ENCODE data around the gene TARS3. TPM values are rescaled to one million over a fixed set of nuclear protein-coding genes. Genes with fewer than 3 reads are reported as not detected.

The TARS3 gene
- total RNA-seq, 1 donor from 2014 or later: 21.2 TPM

DNA sequence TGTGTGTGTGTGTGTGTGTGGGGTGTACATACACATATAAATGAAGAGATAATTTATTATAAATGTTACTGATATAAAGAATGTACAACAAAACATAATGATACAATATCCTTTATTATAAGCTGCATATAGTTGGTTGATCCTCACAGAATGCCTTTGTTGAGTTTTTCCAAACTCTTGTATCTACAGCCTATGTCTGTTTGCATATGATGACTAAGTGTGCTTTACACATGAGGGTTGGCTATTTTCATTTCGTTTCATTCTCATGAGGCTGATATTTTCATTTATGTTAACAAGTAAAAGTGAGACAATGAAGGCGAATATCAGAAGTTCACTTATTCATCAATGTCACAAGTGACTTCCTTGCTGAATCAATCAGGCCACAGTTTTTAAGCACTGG, 117.2 kb downstream of the TARS3 start:
- Histone ChIP-seq H3K9ac (no peak overlapping the region), H4K20me1 (ENCODE audit: low read depth) (no peaks in the 10 kb centered on the region), H3K4me2 (no peak overlapping the region), H3K9me3 (ENCODE audit: low read depth) (no peaks in the 10 kb centered on the region), H2AFZ (replicated peaks) (no peak overlapping the region), H3K4me1 (no peaks in the 10 kb centered on the region), H3K27ac (no peak overlapping the region), H3K27me3 (no peaks in the 10 kb centered on the region), H3K4me3 (no peak overlapping the region), H3F3A (ENCODE audit: low read depth) (no peaks in the 10 kb centered on the region), H3K79me2 (ENCODE audit: low read depth) (no peaks in the 10 kb centered on the region), H3K36me3 (no peaks in the 10 kb centered on the region)
- TF ChIP-seq, protein P1, sequence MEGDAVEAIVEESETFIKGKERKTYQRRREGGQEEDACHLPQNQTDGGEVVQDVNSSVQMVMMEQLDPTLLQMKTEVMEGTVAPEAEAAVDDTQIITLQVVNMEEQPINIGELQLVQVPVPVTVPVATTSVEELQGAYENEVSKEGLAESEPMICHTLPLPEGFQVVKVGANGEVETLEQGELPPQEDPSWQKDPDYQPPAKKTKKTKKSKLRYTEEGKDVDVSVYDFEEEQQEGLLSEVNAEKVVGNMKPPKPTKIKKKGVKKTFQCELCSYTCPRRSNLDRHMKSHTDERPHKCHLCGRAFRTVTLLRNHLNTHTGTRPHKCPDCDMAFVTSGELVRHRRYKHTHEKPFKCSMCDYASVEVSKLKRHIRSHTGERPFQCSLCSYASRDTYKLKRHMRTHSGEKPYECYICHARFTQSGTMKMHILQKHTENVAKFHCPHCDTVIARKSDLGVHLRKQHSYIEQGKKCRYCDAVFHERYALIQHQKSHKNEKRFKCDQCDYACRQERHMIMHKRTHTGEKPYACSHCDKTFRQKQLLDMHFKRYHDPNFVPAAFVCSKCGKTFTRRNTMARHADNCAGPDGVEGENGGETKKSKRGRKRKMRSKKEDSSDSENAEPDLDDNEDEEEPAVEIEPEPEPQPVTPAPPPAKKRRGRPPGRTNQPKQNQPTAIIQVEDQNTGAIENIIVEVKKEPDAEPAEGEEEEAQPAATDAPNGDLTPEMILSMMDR (IDR thresholded peaks at IDR 0.05): no peak
- TF ChIP-seq EZH2 (IDR thresholded peaks at IDR 0.05): no peak
- no peak for TF ChIP-seq EZH2phosphoT487 (IDR thresholded peaks at IDR 0.05)
- no peak for DNase-seq (ENCODE audit: low spot score)
- Mint-ChIP-seq H3K27me3 (ENCODE audit: insufficient read depth, low read depth) (peaks cover 6% of the 10 kb centered on the region), H3K9me3 (peaks cover 2% of the 10 kb centered on the region), H3K36me3 (no peaks in the 10 kb centered on the region), H3K4me1 (peaks cover 21% of the 10 kb centered on the region), H3K4me3 (no peak overlapping the region), H3K27ac (no peak overlapping the region)

DNA sequence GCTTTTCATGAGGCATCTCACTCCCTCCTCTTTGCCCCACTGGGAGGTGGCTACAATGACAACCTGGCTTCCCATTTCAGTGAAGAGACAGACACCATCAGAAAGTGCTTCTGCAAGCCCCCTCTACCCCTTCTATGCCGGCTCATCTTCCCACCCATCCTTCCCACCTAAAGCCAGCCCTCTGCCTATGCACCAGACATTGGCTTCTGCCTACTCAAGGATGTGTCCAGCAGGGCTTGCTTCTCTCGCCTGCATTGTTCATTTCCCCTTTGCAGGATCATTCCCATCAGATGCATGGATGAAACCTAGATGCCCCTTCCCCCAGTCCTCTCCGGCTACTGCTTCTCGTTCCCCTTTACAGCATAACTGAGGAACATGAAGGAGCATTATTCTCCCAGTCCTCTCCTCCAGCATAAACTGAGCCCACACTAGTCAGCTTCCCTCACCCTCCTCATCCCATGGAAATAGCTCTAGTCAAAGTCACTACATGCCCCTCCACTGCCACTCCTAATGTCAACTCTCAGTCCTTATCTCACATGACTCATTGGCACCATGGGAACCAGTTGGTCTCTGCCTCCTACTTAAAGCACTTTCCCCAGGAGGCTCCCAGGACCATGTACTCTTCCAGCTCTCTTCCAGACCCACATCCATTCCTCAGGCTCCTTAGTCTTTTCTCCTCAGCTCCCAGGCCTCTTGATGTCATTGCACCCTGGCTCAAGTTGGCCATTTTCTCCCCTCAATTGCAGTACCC, 120.0 kb downstream of the TARS3 start:
- no peaks in the 10 kb centered on the region for H3K36me3 Mint-ChIP-seq
- H3K4me3 Mint-ChIP-seq: no peak overlapping the region
- Histone ChIP-seq H3K4me1 (no peaks in the 10 kb centered on the region), H3K9ac (no peak overlapping the region), H3K4me3 (no peak overlapping the region), H3K9me3 (ENCODE audit: low read depth) (no peaks in the 10 kb centered on the region), H4K20me1 (ENCODE audit: low read depth) (no peaks in the 10 kb centered on the region), H3K79me2 (ENCODE audit: low read depth) (no peaks in the 10 kb centered on the region), H3K36me3 (no peaks in the 10 kb centered on the region), H2AFZ (replicated peaks) (no peak overlapping the region), H3F3A (ENCODE audit: low read depth) (no peaks in the 10 kb centered on the region), H3K27me3 (no peaks in the 10 kb centered on the region), H3K4me2 (no peak overlapping the region), H3K27ac (no peak overlapping the region)
- peaks cover 3% of the 10 kb centered on the region for H3K27me3 Mint-ChIP-seq (ENCODE audit: insufficient read depth, low read depth)
- no peak overlapping the region for H3K27ac Mint-ChIP-seq
- peaks cover 2% of the 10 kb centered on the region for H3K9me3 Mint-ChIP-seq
- DNase-seq (ENCODE audit: low spot score): no peak
- H3K4me1 Mint-ChIP-seq: peaks cover 10% of the 10 kb centered on the region
- TF ChIP-seq, protein P1 (IDR thresholded peaks at IDR 0.05): no peak
- TF ChIP-seq EZH2 (IDR thresholded peaks at IDR 0.05) (no peak), EZH2phosphoT487 (IDR thresholded peaks at IDR 0.05) (no peak)

Small RNAs within 50 kb of the gene (small RNA-seq; reads per million reads assigned to genes)
- gene RN7SL209P (not detected), gene RNU6-807P (not detected)

Other genes with a start within 250 kb of the TARS3 start
- gene PCSK6, start 234.8 kb downstream of the TARS3 start, total RNA-seq (ENCODE audit: low replicate concordance): 1.9 and 2.2 TPM in 2 replicates
- gene TM2D3, start 72.1 kb downstream of the TARS3 start, total RNA-seq (ENCODE audit: low replicate concordance): 41.6 and 58.4 TPM in 2 replicates
- gene OR4F6, start 79.0 kb upstream of the TARS3 start, total RNA-seq (ENCODE audit: low replicate concordance): not detected in 2 replicates
- not detected in 2 replicates for gene OR4F15, start 87.7 kb upstream of the TARS3 start, total RNA-seq (ENCODE audit: low replicate concordance)